Activated naive CD4-positive, alpha-beta T cell treated with anti-CD3 and anti-CD28 coated beads, Interleukin-2, amount 10 ng/mL, durations not matched to agents 7 days and 5 days (primary cell): Measurements from ENCODE around the gene METTL22.
A peak's percentile ranks its signal among the peaks of the same experiment; 100 is the strongest.

ENCODE experiments used
- CTCF ChIA-PET: fragments of 350-600 bp; sonication (Branson Sonifier 250); formaldehyde crosslinking; loops from one replicate; lab custom pipeline; 2021; ENCODE audit warnings: antibody characterized with exemption; lab: Charles Lee
- DNase-seq: peaks from one replicate; pipeline ENCODE4 v3.0.0-alpha.2; 2020
- H3K27ac Mint-ChIP-seq: one replicate; pipeline ENCODE4 v1.8.0; 2021; ENCODE audit warnings: mild to moderate bottlenecking, moderate library complexity, mixed read lengths
- H3K27me3 Mint-ChIP-seq: one replicate; pipeline ENCODE4 v1.8.0; 2021; ENCODE audit warnings: mild to moderate bottlenecking, mixed read lengths
- H3K36me3 Mint-ChIP-seq: one replicate; pipeline ENCODE4 v1.8.0; 2021; ENCODE audit warnings: mixed read lengths
- H3K4me1 Mint-ChIP-seq: one replicate; pipeline ENCODE4 v1.8.0; 2021; ENCODE audit warnings: mixed read lengths
- H3K4me3 Mint-ChIP-seq: one replicate; pipeline ENCODE4 v1.8.0; 2021; ENCODE audit warnings: mild to moderate bottlenecking, moderate library complexity, mixed read lengths
- H3K9me3 Mint-ChIP-seq: one replicate; pipeline ENCODE4 v1.8.0; 2021; ENCODE audit warnings: mixed read lengths

METTL22 gene, protein sequence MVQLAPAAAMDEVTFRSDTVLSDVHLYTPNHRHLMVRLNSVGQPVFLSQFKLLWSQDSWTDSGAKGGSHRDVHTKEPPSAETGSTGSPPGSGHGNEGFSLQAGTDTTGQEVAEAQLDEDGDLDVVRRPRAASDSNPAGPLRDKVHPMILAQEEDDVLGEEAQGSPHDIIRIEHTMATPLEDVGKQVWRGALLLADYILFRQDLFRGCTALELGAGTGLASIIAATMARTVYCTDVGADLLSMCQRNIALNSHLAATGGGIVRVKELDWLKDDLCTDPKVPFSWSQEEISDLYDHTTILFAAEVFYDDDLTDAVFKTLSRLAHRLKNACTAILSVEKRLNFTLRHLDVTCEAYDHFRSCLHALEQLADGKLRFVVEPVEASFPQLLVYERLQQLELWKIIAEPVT

DNA sequence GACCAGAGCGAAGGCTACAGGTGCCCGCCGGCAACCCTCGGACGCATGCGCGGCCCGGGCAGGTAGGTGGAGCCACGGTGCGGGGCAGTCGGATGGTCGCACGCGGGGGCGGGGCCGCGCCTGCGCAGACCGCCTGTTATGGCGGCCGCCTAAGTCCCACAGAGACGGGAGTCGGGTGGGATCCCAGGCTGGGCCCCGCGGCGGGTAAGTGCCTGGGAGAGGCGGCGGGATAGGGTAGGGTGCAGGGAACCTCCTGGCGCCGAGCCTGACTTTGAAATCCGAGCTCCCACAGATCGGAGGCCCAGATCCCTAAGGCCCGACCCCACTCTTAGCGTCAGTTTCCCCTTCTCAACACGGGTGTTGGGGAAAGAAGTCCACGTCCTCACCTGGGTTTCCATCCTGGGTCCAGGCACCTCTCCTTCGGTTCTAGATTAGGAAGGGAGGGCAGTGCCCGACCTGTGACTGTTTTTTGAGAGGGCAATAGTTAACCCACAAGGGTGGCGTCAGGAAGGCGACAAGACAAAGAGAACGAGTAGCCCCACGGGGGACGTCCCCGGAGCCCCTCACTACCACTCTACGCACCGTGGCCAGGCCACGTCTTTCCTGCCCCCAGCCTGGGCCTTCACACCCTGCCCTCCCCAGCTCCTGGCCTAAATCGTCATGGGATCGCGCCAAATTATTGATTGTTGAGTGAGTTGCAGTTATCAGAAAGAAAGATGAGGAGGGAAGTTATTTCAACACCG is at the start of gene METTL22:
Gene METTL22 (plus strand): TSS at position 127 of the 743 bp plus-strand sequence. CDS start 3,968 bp downstream, outside the sequence.
- H3K36me3 Mint-ChIP-seq = peaks cover 11% of the 10 kb centered on the region
- H3K27me3 Mint-ChIP-seq = peaks cover 25% of the 10 kb centered on the region
- H3K27ac Mint-ChIP-seq = peak within 1 kb of the TSS; percentile 86
- CTCF ChIA-PET = interaction anchor here (1.0 kb wide), 1 partner anchor 15 kb away, joined by 3 read pairs; no protein-coding TSS in a partner anchor
- H3K4me1 Mint-ChIP-seq = peaks cover 23% of the 10 kb centered on the region
- peak within 1 kb of the TSS; percentile 99 for H3K4me3 Mint-ChIP-seq
- no peaks in the 10 kb centered on the region for H3K9me3 Mint-ChIP-seq
- DNase-seq = peak; percentile 94

DNA sequence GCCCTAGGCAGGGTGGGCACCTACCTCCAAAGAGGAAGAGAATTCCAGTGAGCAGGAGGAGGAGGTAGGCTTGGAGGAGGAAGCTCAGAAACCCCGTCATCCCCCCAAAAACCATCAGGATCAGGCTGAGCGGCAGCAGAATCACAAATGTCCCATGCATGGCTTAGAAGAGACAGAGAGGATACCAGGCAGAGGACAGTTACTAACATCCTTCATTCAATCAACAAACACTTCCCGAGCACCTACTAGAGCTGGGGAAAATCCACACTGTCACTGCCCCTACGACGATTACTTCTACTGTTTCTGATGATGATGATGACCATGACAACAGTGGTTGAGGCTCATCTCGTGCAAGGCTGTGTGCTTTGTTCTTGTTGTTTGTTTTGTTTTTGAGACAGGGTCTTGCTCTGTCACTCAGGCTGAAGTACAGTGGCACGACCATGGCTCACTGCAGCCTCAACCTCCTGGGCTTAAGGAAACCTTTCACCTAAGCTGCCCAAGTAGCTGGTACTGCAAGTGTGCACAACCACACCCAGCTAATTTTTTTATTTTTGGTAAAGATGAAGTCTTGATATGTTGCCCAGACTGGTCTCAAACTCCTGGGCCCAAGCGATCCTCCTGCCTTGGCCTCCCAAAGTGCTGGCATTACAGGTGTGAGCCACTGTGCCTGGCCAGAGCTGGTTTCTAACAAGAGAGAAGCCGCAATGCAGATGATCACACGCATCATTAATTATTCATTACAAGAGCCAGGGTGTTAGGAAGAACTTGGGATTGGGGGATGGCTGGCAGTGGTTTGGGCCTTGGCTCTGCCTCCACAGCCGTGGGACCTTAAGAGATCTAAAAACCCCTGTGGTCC is 49.2 kb upstream of the METTL22 start:
- no peaks in the 10 kb centered on the region for H3K9me3 Mint-ChIP-seq
- peaks cover 7% of the 10 kb centered on the region for H3K4me1 Mint-ChIP-seq
- no peak for DNase-seq
- H3K27ac Mint-ChIP-seq = no peak overlapping the region
- H3K27me3 Mint-ChIP-seq = peaks cover 48% of the 10 kb centered on the region
- H3K36me3 Mint-ChIP-seq = no peaks in the 10 kb centered on the region
- H3K4me3 Mint-ChIP-seq = no peak overlapping the region
- CTCF ChIA-PET = interaction anchor here (0.9 to 5.4 kb wide), 10 partner anchors 11 to 308 kb away, joined by 3 to 21 read pairs (median 4); no protein-coding TSS in a partner anchor

DNA sequence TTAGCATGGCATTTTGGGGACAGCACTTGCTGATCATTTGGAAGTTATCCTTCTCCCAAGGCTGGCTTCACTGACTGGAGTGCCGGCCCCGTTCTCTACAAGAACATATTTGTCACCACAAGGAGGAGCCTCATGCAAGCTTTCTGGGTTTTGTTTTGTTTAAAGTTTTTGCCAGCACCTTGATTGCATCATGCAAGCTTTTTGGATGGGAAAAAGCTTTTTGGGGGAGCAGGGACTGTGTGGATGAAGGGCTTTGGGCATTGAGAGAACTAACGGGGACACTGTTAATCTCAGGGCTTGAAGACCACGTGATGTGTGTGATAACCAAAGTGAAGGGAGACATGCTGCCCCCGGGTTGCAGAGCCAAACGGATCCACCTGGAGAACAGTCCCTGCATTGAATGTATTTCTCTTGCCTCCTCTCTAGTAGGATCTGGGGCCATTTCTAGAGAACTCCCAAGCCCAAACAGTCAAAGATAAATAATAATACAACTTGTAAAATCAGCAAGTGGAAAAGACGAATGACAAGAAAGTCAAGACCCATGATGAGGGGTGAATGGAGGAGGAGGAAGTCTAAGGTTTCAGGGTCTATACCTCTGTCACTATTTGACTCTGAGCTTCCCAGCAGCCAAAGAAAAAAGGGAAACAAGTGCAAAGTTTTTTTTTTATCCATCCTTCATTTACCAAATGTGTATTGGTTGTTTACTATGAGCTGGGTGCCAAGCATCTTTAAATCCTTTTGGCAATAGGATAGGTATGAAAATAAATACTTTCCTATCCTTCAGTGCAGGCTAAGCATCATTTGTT is 48.4 kb upstream of the METTL22 start:
- H3K27me3 Mint-ChIP-seq = peaks cover 51% of the 10 kb centered on the region
- peaks cover 2% of the 10 kb centered on the region for H3K4me1 Mint-ChIP-seq
- no peaks in the 10 kb centered on the region for H3K9me3 Mint-ChIP-seq
- H3K27ac Mint-ChIP-seq = no peak overlapping the region
- CTCF ChIA-PET = interaction anchor here (0.8 to 5.4 kb wide), 10 partner anchors 10 to 307 kb away, joined by 3 to 21 read pairs (median 4); no protein-coding TSS in a partner anchor
- H3K36me3 Mint-ChIP-seq = no peaks in the 10 kb centered on the region
- no peak overlapping the region for H3K4me3 Mint-ChIP-seq
- DNase-seq = no peak

DNA sequence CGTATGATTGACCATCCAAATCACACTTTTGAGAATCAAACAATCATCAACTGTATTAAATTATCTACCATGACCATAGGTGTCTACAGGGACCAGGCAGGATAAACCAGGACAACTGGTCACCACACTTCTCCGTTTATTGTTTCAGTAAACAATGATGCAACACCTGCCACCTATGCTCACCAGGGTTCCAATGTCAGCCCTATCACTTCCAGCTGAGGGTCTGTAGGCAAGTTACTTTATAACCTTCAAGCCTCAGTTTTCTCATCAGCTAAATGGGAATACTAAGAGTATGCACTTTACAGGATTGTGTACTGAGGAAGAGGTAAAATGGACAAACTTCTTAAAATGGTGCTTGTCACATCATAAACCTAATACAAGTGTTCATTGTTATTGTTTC is 46.1 kb upstream of the METTL22 start:
- DNase-seq = no peak
- CTCF ChIA-PET = interaction anchor here (5.4 kb wide), 1 partner anchor 70 kb away, joined by 21 read pairs; no protein-coding TSS in a partner anchor

DNA sequence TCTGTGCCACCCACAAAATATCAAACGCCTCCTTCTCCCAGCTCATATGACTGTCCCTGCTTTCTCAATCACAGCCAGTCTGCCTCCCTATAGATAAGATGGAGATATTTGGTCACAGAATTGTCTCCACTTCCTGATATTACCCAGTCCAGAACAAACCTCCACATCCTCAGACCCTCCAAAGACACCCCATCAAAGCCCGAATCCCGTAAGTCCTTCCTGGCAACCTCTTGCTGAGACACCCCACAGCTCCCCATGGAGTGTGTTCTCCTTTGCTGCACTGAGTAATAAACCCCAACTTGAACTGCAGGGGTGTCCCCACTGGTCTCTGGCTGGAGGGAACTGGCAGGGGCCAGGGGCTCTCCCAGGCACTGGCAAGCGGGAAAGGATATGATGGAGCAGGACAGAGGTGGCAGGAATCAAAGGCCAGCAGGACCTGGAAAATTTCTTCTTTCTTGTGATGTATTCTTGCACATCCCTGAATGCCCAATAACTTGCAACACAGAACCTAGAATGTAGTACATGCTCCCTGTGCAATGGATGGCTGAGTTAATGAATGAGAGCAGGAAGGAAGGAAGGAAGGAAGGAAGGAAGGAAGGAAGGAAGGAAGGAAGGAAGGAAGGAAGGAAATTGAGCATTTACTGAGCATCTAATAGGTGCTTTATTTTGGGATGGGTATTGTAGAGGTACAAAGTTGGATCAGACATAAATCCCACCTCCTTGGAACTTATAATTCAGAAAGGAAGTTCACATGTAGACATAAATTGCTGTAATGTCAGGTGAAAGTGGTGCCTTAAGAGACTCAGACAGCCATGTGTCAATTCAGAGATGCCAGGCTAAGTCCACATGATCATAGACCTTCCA is 45.1 kb upstream of the METTL22 start:
- Mint-ChIP-seq H3K4me3 (no peak overlapping the region), H3K36me3 (no peaks in the 10 kb centered on the region), H3K4me1 (no peaks in the 10 kb centered on the region), H3K27ac (no peak overlapping the region), H3K27me3 (peaks cover 37% of the 10 kb centered on the region), H3K9me3 (no peaks in the 10 kb centered on the region)
- DNase-seq = no peak
- CTCF ChIA-PET = interaction anchor here (0.6 to 5.4 kb wide), 2 partner anchors 69 to 1546 kb away, joined by 3 to 21 read pairs; no protein-coding TSS in a partner anchor

More for the DNA sequence above, 46.1 kb upstream of the METTL22 start:
- Mint-ChIP-seq H3K4me1 (no peaks in the 10 kb centered on the region), H3K4me3 (no peak overlapping the region), H3K36me3 (no peaks in the 10 kb centered on the region), H3K27ac (no peak overlapping the region), H3K9me3 (no peaks in the 10 kb centered on the region), H3K27me3 (peaks cover 37% of the 10 kb centered on the region)

DNA sequence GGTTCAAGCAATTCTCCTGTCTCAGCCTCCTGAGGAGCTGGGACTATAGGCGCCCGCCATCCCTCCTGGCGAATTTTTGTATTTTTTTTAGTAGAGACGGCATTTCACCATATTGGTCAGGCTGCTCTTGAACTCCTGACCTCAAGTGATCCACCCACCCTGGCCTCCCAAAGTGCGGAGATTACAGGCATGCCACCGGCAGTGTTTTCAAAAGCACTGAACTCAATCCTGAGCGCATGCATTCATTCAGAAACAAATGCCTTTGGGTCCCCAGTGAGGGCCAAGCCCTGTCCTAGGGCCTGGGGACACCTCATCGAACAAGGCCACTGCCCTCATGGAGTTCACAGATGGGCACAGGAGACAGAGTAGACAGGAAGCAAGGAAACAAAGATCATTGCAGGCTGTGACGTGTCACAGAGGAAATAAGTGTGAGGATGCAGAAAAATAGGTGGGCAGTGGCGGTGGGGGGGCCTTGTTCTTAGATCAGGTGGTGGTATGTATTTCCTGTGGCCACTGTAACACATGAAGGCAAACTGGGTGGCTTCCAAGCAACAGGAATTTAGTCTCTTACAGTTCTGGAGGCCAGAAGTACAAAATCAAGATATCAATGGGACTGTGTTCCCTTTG is 43.7 kb upstream of the METTL22 start:
- no peaks in the 10 kb centered on the region for H3K4me1 Mint-ChIP-seq
- peaks cover 38% of the 10 kb centered on the region for H3K27me3 Mint-ChIP-seq

DNA sequence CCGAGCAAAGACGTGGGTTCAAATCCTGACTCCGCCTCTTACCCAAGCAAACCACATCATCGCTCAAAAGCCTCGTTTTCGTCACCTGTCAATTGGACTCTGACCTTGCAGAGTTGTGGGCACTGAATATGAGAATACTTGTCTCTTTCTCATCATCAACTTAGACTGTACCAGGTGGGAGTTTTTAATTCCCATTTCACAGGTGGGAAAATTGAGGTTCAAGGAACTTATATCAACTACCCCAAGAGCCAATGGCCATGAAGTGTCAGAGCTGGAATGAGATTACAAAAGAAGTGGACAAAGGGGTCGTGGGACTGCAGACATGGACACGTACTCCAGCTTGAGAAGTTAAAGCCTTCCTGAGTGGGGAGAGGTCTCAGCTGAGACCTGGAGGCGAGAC is 41.9 kb upstream of the METTL22 start:
- Mint-ChIP-seq H3K9me3 (no peaks in the 10 kb centered on the region), H3K4me1 (no peaks in the 10 kb centered on the region), H3K36me3 (no peaks in the 10 kb centered on the region), H3K27ac (no peak overlapping the region), H3K27me3 (peaks cover 28% of the 10 kb centered on the region), H3K4me3 (no peak overlapping the region)
- CTCF ChIA-PET = interaction anchor here (1.2 kb wide), 1 partner anchor 302 kb away, joined by 3 read pairs; no protein-coding TSS in a partner anchor
- DNase-seq = no peak

More for the DNA sequence above, 43.7 kb upstream of the METTL22 start:
- no peak overlapping the region for H3K27ac Mint-ChIP-seq
- CTCF ChIA-PET = no interaction called here
- H3K9me3 Mint-ChIP-seq = no peaks in the 10 kb centered on the region
- no peaks in the 10 kb centered on the region for H3K36me3 Mint-ChIP-seq
- no peak overlapping the region for H3K4me3 Mint-ChIP-seq
- DNase-seq = no peak

DNA sequence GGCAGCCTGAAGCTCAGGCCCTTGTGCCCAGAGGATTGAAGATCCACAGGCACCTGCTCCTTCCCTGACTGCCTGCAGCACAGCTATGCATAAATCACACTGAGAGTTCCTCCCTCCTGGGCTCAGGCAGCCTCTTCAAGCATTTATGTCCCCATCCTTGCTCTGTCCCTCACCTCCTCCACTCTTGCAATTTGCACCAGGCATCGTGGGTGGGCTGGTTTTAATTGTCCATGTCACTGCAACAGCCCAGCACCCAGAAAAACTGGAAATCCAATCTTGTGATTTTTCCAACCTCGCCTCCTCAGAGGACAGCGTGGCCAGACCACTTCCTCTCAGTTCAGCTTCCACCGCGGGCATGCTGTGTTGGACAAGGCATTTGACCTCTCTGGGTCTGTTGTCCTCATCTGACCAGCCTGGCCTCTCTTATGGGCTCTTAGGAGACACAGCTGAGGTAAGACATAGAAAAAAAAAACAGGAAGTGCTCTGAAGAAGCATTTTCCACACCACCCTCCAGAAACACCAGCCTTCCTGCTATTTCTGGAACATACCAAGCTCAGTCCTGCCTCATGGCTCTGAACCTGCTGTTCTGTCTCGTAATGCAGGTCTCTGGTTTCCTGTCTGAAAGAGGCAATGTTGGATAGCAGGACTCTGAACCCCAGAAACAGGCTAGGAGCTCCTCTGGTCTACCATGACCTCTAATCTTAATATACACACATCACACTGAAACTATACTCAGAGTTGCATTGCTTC is 39.5 kb upstream of the METTL22 start:
- DNase-seq = no peak
- no peaks in the 10 kb centered on the region for H3K9me3 Mint-ChIP-seq
- no peaks in the 10 kb centered on the region for H3K4me1 Mint-ChIP-seq
- H3K4me3 Mint-ChIP-seq = no peak overlapping the region
- no peak overlapping the region for H3K27ac Mint-ChIP-seq
- no peaks in the 10 kb centered on the region for H3K36me3 Mint-ChIP-seq
- H3K27me3 Mint-ChIP-seq = peaks cover 40% of the 10 kb centered on the region
- CTCF ChIA-PET = interaction anchor here (3.6 kb wide), 1 partner anchor 10 kb away, joined by 16 read pairs; no protein-coding TSS in a partner anchor

DNA sequence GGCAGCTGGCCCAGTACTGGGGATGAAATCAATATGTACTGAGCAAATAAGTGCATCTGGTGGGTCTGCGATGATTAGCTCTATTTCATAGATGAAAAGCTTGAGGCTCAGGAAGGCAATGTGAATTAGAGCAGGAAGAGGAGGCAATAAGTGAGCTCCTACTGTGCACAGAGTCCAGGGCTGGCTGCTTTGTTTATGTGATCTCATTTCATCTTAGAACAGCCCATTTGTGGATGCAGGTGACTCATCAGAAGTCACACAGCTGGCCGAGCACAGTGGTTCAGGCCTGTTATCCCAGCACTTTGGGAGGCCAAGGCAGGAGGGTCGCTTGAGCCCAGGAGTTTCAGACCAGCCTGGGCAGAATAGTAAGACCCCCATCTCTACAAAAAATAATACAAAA is 38.3 kb upstream of the METTL22 start:
- Mint-ChIP-seq H3K9me3 (no peaks in the 10 kb centered on the region), H3K4me3 (no peak overlapping the region), H3K27me3 (peaks cover 31% of the 10 kb centered on the region), H3K36me3 (no peaks in the 10 kb centered on the region), H3K4me1 (no peaks in the 10 kb centered on the region), H3K27ac (no peak overlapping the region)
- DNase-seq = no peak
- CTCF ChIA-PET = interaction anchor here (3.6 kb wide), 1 partner anchor 11 kb away, joined by 16 read pairs; no protein-coding TSS in a partner anchor

DNA sequence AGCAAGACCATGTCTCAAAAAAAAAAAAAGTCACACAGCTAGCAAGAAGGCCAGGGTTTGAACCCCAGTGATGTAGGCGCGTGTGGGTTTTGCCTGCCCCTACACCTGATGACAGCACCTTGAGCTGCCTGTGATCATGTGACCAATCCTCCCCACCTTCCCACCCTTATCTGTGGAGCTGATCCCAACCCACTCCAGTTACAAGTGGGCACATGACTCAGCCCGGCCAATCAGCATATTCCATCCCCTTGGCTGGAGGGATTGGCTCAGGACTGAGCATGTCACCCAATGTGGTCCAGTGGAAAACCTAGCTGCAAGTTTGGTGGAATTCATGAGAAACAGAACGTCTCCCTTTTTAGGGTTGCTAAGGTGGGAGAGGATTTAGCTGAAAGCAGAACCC is 37.8 kb upstream of the METTL22 start:
- Mint-ChIP-seq H3K27ac (no peak overlapping the region), H3K36me3 (no peaks in the 10 kb centered on the region), H3K27me3 (peaks cover 31% of the 10 kb centered on the region), H3K9me3 (no peaks in the 10 kb centered on the region), H3K4me3 (no peak overlapping the region), H3K4me1 (no peaks in the 10 kb centered on the region)
- no peak for DNase-seq
- CTCF ChIA-PET = interaction anchor here (3.6 kb wide), 1 partner anchor 11 kb away, joined by 16 read pairs; no protein-coding TSS in a partner anchor

DNA sequence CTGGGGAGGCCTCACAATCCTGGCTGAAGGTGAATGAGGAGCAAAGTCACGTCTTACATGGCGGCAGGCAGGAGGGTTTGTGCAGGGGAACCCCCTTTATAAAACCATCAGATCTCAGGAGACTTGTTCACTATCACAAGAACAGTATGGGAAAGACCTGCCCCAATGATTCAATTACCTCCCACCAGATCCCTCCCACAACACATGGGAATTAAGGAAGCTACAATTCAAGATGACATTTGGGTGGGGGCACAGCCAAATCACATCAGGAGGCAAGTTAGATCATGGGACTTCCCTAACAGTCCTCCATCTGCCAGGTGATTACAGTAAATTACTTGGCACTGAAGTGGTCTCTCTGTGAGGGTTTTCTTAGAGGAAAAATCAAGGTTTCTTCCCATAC is 36.5 kb upstream of the METTL22 start:
- Mint-ChIP-seq H3K4me3 (no peak overlapping the region), H3K9me3 (no peaks in the 10 kb centered on the region), H3K27ac (no peak overlapping the region), H3K4me1 (no peaks in the 10 kb centered on the region), H3K36me3 (no peaks in the 10 kb centered on the region), H3K27me3 (peaks cover 31% of the 10 kb centered on the region)
- CTCF ChIA-PET = no interaction called here
- no peak for DNase-seq
